Transverse colon (tissue), 4 donors: ENCODE data around the gene GPR176. TPM values are rescaled to one million over a fixed set of nuclear protein-coding genes. Genes with fewer than 3 reads are reported as not detected.

Experiments
- DNase-seq: peaks from one replicate; pipeline ENCODE4 v3.0.0-alpha.2; 2019
- H3K27ac ChIP-seq, 4 donors: fragments of 200-600 bp; sonication (generic); 2 replicates each; pipeline ENCODE4 v1.5.1; 2016 to 2018; ENCODE audit warnings: inconsistent platforms in 4 of 4
- H3K27me3 ChIP-seq: fragments of 200-600 bp; sonication (generic); 2 replicates; pipeline ENCODE4 v1.5.1; 2017; ENCODE audit warnings: inconsistent platforms
- H3K36me3 ChIP-seq, 4 donors: fragments of 200-600 bp; sonication (generic); 2 replicates each; pipeline ENCODE4 v1.5.1; 2017 to 2019; ENCODE audit warnings: inconsistent platforms in 4 of 4
- H3K4me1 ChIP-seq, 4 donors: fragments of 200-600 bp; sonication (generic); 2 replicates each; pipeline ENCODE4 v1.5.1; 2017 to 2020; ENCODE audit warnings: inconsistent platforms in 4 of 4
- H3K4me3 ChIP-seq, 4 donors: fragments of 200-600 bp; sonication (generic); 1 replicate in 1 of 4; 2 replicates in 3 of 4; pipeline versions ENCODE4 v1.5.1 to v1.6.1; 2017 to 2019; ENCODE audit warnings: inconsistent platforms in 4 of 4
- H3K9me3 ChIP-seq, 2 donors: fragments of 200-600 bp; sonication (generic); 2 replicates each; pipeline ENCODE4 v1.5.1; 2017 to 2019; ENCODE audit warnings: inconsistent platforms in 2 of 2
- EP300 ChIP-seq: sonication (generic); formaldehyde crosslinking; IDR thresholded peaks from one replicate; pipeline ENCODE4 v1.6.1; 2017; ENCODE audit warnings: antibody characterized with exemption, low read depth
- POLR2A ChIP-seq: fragments of 450-650 bp; IDR thresholded peaks from one replicate; pipeline ENCODE4 v1.6.1; 2016; ENCODE audit warnings: antibody characterized with exemption, mild to moderate bottlenecking, moderate library complexity
- POLR2AphosphoS5 ChIP-seq, 3 donors: sonication (generic); formaldehyde crosslinking; IDR thresholded peaks; one replicate each; pipeline ENCODE4 v1.6.1; 2016; ENCODE audit warnings: antibody characterized with exemption in 3 of 3
- WGBS, 2 donors: methylation state at CpG; one replicate each; pipeline ENCODE4 v1.1.5; 2018; ENCODE audit warnings: low coverage in 1 of 2; 5-methylcytosine and 5-hydroxymethylcytosine counted together
- in situ Hi-C, 4 donors: fragments of 200-750 bp; cut with MboI; loops; one replicate each; pipeline versions ENCODE4 v1.15.0 to v1.15.1; 2017; ENCODE audit warnings: low sequenced_read_pairs in 3 of 4, low pct_ligation_motif_present in 1 of 4, low pct_unique_long_range_greater_than_20kb in 1 of 4
- intact Hi-C: fragments of 100-400 bp; cut with DNase I; formaldehyde crosslinking; loops from one replicate; pipeline ENCODE4 v1.15.1; 2023; ENCODE audit warnings: low total_unique reads
- total RNA-seq, 4 donors: library from RNA; depleted of rRNA; stranded (reverse); fragments of >200 nt; gene quantifications; one replicate each; pipeline ENCODE4 v1.1.0, GENCODE V29; 2016
- TF ChIP-seq, protein P1 (sequence below), 5 experiments: fragments of 200-600 bp in 3 of 5; fragments of 450-650 bp in 2 of 5; sonication (generic) in 3 of 5; IDR thresholded peaks; 1 replicate in 2 of 5; 2 replicates in 3 of 5; pipeline ENCODE4 v1.5.1; 2016 to 2017; ENCODE audit warnings: antibody characterized with exemption in 5 of 5, inconsistent platforms in 3 of 5, mild to moderate bottlenecking in 2 of 5, moderate library complexity in 1 of 5

Gene GPR176
- total RNA-seq, 4 donors from 2014 or later, result 1.6 to 10.9 (median 2.5) TPM; not detected in 1

DNA sequence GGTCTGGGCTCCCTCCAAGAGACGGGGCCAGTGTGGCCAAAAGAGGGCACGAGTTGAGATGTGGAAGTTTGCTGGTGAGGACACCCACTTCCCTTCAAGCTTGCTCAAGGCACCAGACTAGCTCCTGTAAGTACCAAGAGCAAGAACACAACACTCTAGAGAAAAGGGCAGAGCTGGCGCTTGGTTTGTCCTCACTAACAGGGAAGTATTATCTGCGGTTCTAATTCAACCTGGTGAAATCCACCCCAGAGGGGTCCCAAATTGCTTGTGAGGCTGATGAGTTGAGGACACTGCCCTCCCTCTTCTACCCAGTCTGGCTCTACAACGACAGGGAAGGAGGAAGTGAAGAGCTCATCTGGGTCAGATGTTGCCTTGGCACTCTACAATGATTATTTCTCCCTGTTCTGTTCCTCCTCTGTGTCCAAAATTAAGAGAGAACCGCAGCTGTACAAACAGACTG is 120.5 kb downstream of the GPR176 start:
- in situ Hi-C loops, result loop anchor here in 1 of 4 donors (10.0 kb wide), 1 partner anchor 65 kb away; no protein-coding TSS in a partner anchor
- DNase-seq, result no peak
- H3K4me3 ChIP-seq, result no peak overlapping the region
- no peak overlapping the region for H3K27ac ChIP-seq
- no peaks in the 10 kb centered on the region for H3K27me3 ChIP-seq
- intact Hi-C loops, result no loop called here
- WGBS, 2 donors, result 59 to 80% methylated on average over 1 to 6 of the region's 6 CpGs
- no peaks in the 10 kb centered on the region for H3K9me3 ChIP-seq
- TF ChIP-seq POLR2AphosphoS5 (IDR thresholded peaks at IDR 0.05), result no peak
- no peak for TF ChIP-seq EP300
- TF ChIP-seq, protein P1, sequence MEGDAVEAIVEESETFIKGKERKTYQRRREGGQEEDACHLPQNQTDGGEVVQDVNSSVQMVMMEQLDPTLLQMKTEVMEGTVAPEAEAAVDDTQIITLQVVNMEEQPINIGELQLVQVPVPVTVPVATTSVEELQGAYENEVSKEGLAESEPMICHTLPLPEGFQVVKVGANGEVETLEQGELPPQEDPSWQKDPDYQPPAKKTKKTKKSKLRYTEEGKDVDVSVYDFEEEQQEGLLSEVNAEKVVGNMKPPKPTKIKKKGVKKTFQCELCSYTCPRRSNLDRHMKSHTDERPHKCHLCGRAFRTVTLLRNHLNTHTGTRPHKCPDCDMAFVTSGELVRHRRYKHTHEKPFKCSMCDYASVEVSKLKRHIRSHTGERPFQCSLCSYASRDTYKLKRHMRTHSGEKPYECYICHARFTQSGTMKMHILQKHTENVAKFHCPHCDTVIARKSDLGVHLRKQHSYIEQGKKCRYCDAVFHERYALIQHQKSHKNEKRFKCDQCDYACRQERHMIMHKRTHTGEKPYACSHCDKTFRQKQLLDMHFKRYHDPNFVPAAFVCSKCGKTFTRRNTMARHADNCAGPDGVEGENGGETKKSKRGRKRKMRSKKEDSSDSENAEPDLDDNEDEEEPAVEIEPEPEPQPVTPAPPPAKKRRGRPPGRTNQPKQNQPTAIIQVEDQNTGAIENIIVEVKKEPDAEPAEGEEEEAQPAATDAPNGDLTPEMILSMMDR (IDR thresholded peaks at IDR 0.05), result no peak
- TF ChIP-seq POLR2A, result no peak
- H3K4me1 ChIP-seq, result no peaks in the 10 kb centered on the region
- H3K36me3 ChIP-seq, result no peaks in the 10 kb centered on the region

DNA sequence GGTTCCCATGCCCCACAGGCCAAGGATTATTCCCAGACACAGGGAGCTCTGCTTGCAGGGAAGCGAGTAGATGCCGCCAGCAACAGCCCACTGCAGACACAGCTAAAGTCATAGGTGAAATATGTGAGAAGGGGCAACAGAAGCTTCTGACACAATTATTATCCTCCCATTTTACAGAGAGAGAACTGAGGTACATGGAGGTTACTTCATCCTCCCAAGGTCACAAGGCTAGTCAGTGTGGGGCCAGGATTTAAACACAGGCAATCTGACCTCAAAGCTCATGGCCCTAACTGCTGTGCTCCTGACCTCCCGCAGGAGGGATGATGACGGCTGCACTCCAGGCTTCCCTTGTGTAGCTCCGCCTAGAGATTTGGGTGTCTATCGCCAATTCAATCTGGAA is 121.7 kb downstream of the GPR176 start:
- H3K4me3 ChIP-seq, result no peak overlapping the region
- no peak for DNase-seq
- no peaks in the 10 kb centered on the region for H3K36me3 ChIP-seq
- H3K4me1 ChIP-seq, result no peaks in the 10 kb centered on the region
- in situ Hi-C loops (loop anchor here in 1 of 4 donors (10.0 kb wide), 1 partner anchor 66 kb away; no protein-coding TSS in a partner anchor), intact Hi-C loops (no loop called here)
- no peaks in the 10 kb centered on the region for H3K27me3 ChIP-seq
- TF ChIP-seq EP300, result no peak
- TF ChIP-seq, protein P1 (IDR thresholded peaks at IDR 0.05), result no peak
- no peak for TF ChIP-seq POLR2A
- no peak for TF ChIP-seq POLR2AphosphoS5 (IDR thresholded peaks at IDR 0.05)
- H3K9me3 ChIP-seq, result no peaks in the 10 kb centered on the region
- 93% methylated on average over 3 to 6 of the region's 6 CpGs for WGBS, 2 donors
- no peak overlapping the region for H3K27ac ChIP-seq

DNA sequence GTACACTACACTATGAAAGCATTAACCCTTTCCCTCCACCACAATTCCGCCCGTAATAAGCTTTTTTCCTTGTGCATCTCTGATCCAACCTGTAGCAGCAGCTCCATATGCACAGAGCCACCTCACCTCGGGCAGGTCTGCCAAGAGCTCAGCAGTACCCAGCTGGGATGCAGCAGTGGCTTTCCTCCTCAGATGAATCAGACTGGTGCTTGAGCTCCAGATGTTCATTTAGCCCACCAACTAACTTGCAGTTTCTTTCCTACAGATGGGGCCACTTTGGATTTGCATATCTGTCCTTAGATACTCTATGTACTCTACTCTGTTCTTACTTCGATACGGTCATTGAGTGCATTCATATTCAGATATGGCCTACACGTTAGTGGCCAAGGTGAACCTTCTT is 122.7 kb downstream of the GPR176 start:
- H3K9me3 ChIP-seq, result no peaks in the 10 kb centered on the region
- no peaks in the 10 kb centered on the region for H3K36me3 ChIP-seq
- intact Hi-C loops (no loop called here), in situ Hi-C loops (loop anchor here in 1 of 4 donors (10.0 kb wide), 1 partner anchor 67 kb away; no protein-coding TSS in a partner anchor)
- H3K27me3 ChIP-seq, result no peaks in the 10 kb centered on the region
- WGBS, 2 donors, result 79 to 90% methylated on average over 5 to 6 of the region's 6 CpGs
- no peaks in the 10 kb centered on the region for H3K4me1 ChIP-seq
- no peak for TF ChIP-seq EP300
- TF ChIP-seq, protein P1 (IDR thresholded peaks at IDR 0.05), result no peak
- H3K27ac ChIP-seq, result no peak overlapping the region
- no peak overlapping the region for H3K4me3 ChIP-seq
- DNase-seq, result peak; percentile 26

DNA sequence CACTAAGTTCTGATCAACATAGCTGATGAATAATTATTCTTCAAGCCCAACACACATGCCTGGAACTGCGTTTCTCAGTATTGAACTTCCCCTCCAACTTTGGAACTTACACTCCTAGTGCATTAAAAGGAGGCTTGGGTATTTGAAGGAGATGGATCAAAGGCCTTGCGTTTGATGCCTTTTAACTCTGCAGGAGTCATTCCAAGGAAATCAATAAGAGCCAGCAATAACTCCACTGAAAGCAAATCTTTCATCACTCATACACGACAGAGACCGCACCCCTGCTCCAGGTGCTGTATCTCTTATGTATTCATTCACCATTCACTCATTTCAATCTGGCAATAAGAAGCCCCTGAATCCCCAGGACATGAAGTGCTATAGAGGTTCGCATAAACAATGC is 123.5 kb downstream of the GPR176 start:
- no peak for TF ChIP-seq POLR2AphosphoS5 (IDR thresholded peaks at IDR 0.05)
- no peak for TF ChIP-seq POLR2A
- TF ChIP-seq EP300, result no peak
- TF ChIP-seq, protein P1 (IDR thresholded peaks at IDR 0.05), result no peak
- intact Hi-C loops, result no loop called here
- Histone ChIP-seq H3K27me3 (no peaks in the 10 kb centered on the region), H3K4me1 (no peaks in the 10 kb centered on the region), H3K36me3 (no peaks in the 10 kb centered on the region), H3K9me3 (no peaks in the 10 kb centered on the region), H3K27ac (no peak overlapping the region), H3K4me3 (no peak overlapping the region)
- in situ Hi-C loops, result loop anchor here in 1 of 4 donors (10.0 kb wide), 1 partner anchor 68 kb away; no protein-coding TSS in a partner anchor
- 73 to 81% methylated on average over 2 to 5 of the region's 5 CpGs for WGBS, 2 donors
- DNase-seq, result no peak
